ENCODE measurements around the gene FADS6. TPM values are rescaled to one million over a fixed set of nuclear protein-coding genes. Genes with fewer than 3 reads are reported as not detected.

FADS6 gene
- total RNA-seq, 1 donor from 2014 or later: 0.85 TPM

- peak; percentile 62 for TF ChIP-seq CTCF (IDR thresholded peaks at IDR 0.05; ENCODE audit: unreplicated experiment)
- H3K9me3 Mint-ChIP-seq: no peaks in the 10 kb centered on the region
- H3K27ac Mint-ChIP-seq: no peak overlapping the region
- peak in 1 of 2 experiments; percentile 78 for DNase-seq (ENCODE audit: low spot score in 2 of 2, unreplicated experiment in 2 of 2)
- peaks cover 10% of the 10 kb centered on the region for H3K36me3 Mint-ChIP-seq
- H3K4me3 Mint-ChIP-seq: peak overlapping the region; percentile 34
- peaks cover 55% of the 10 kb centered on the region for H3K27me3 Mint-ChIP-seq (ENCODE audit: low read depth)
- peaks cover 9% of the 10 kb centered on the region for H3K4me1 Mint-ChIP-seq
Observed at GRCh38 chr17:74862108-74862901, 31.1 kb downstream of the FADS6 start.

DNA sequence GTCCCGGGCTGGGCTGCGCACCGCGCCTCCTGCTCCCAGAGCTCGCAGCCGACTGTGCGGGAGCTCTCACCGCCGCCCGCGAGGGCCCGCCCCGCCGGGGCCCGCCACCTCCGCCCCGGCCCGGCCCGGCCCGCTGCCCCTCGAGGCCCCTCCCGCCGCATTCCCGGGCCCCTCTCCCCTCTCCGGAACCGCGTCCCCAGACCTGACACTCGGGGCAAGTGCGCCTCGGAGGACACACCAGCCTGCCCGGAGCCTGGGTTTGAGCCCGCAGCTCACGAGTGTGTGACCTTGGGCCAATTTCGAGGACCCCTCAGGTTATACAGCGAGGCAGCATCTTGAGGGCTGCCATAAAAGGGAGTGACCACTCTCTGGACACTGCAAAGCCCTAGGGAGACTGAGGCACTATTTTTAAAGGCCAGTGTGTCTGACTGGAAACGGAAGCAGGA lies 31.7 kb downstream of the FADS6 start:
- Mint-ChIP-seq H3K9me3 (no peaks in the 10 kb centered on the region), H3K27me3 (ENCODE audit: low read depth) (peaks cover 62% of the 10 kb centered on the region), H3K4me1 (peaks cover 9% of the 10 kb centered on the region), H3K4me3 (peak overlapping the region; percentile 22), H3K36me3 (peaks cover 10% of the 10 kb centered on the region), H3K27ac (no peak overlapping the region)
- TF ChIP-seq CTCF (IDR thresholded peaks at IDR 0.05; ENCODE audit: unreplicated experiment): no peak
- DNase-seq (ENCODE audit: low spot score in 2 of 2, unreplicated experiment in 2 of 2): peak in 1 of 2 experiments; percentile 38

GRCh38 chr17:74860872-74861661 lies 32.4 kb downstream of the FADS6 start:
- H3K36me3 Mint-ChIP-seq: peaks cover 10% of the 10 kb centered on the region
- no peak overlapping the region for H3K27ac Mint-ChIP-seq
- DNase-seq (ENCODE audit: low spot score in 2 of 2, unreplicated experiment in 2 of 2): no peak
- H3K4me1 Mint-ChIP-seq: peaks cover 9% of the 10 kb centered on the region
- no peak for TF ChIP-seq CTCF (IDR thresholded peaks at IDR 0.05; ENCODE audit: unreplicated experiment)
- peaks cover 68% of the 10 kb centered on the region for H3K27me3 Mint-ChIP-seq (ENCODE audit: low read depth)
- peak overlapping the region; percentile 24 for H3K4me3 Mint-ChIP-seq
- no peaks in the 10 kb centered on the region for H3K9me3 Mint-ChIP-seq

GRCh38 chr17:74860229-74860871 lies 33.1 kb downstream of the FADS6 start:
- peaks cover 75% of the 10 kb centered on the region for H3K27me3 Mint-ChIP-seq (ENCODE audit: low read depth)
- DNase-seq (ENCODE audit: low spot score in 2 of 2, unreplicated experiment in 2 of 2): no peak
- no peak overlapping the region for H3K27ac Mint-ChIP-seq
- peaks cover 10% of the 10 kb centered on the region for H3K36me3 Mint-ChIP-seq
- peaks cover 9% of the 10 kb centered on the region for H3K4me1 Mint-ChIP-seq
- peak; percentile 11 for TF ChIP-seq CTCF (IDR thresholded peaks at IDR 0.05; ENCODE audit: unreplicated experiment)
- peak overlapping the region; percentile 47 for H3K4me3 Mint-ChIP-seq
- no peaks in the 10 kb centered on the region for H3K9me3 Mint-ChIP-seq

GRCh38 chr17:74859459-74860228 lies 33.8 kb downstream of the FADS6 start, which contains the start of gene GRIN2C:
GRIN2C (minus strand) TSS chr17:74859885; CDS start chr17:74855092, 4,793 bp downstream.
- Mint-ChIP-seq H3K4me1 (peaks cover 7% of the 10 kb centered on the region), H3K36me3 (peaks cover 5% of the 10 kb centered on the region), H3K27ac (no peak within 1 kb of the TSS), H3K4me3 (peak within 1 kb of the TSS; percentile 56), H3K9me3 (no peaks in the 10 kb centered on the region), H3K27me3 (ENCODE audit: low read depth) (peaks cover 81% of the 10 kb centered on the region)
- TF ChIP-seq CTCF (IDR thresholded peaks at IDR 0.05; ENCODE audit: unreplicated experiment): peak; percentile 70
- DNase-seq (ENCODE audit: low spot score in 2 of 2, unreplicated experiment in 2 of 2): no peak
